HTR-8/SVneo (cell line): ENCODE data around the gene KCNC2.
"Not testable (repeated sequence)": the region's sequence is repeated elsewhere in the genome, so short reads cannot be mapped to it uniquely, and the experiment has no call there.

ENCODE experiments used
- DNase-seq: peaks from one replicate; pipeline ENCODE4 v3.0.0; 2011; ENCODE audit warnings: low spot score, mixed read lengths; ENCODE audit not compliant: insufficient read length
- FAIRE-seq: peaks from 2 replicates; lab custom pipeline; 2011; peaks lifted over from hg19 to GRCh38; lab: Jason Lieb, UNC

The KCNC2 gene

DNA sequence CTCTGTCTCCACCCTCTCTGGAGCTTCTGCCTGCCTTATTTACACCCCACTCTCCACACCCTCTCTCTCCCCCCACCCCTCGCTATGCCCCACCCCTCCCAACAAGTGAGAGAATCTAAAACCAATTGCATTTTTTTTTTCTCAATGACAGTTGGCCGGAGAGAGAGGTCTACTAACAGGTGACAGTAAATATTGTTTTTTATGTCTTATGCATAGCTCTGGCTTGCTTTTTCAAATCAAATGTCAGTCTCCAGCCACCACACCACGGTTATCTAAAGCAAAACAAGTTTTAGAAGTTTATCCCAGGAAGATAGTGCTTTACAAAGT, at the start of gene KCNC2:
Gene KCNC2 (minus strand): TSS at position 28 of the 327 bp plus-strand sequence.
- DNase-seq (no peak), FAIRE-seq (no peak)

DNA sequence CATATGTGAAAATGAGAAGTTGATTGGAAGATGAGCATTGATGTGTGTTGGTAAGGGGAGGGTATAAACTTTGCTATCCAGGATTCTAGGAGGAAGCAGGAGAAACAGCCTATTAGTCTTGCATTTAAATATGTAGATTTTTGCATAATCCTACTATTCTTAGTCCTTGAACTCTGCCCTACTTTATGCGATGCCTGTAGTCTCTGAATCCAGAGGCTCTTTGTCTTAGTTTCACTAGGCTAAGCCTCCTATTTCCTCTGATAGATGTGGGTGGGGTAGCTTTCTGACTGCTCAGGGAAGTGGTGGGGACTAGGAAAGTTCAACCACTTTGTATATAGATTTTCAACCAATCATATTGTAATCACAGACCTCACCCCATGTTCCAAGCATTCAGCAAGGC, 49.5 kb upstream of the KCNC2 start:
- FAIRE-seq (no peak), DNase-seq (no peak)

DNA sequence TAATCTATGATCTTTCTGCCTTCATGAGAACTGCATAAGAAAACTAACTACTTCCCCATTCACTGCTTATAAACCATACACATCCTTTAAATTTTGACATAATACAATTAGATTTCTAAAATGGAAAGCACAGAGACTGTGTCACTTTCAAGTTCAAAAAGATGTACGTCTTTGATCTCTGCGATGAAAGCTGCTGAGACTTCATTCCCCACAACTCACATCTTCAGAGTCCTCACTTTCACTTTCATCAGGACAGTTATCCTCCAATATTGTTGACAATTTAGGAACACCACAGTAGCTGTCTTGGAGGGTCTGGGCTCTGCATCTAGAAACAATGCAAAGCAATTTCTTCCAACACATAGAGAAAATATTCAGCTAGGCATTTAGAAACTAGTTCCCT, 47.9 kb upstream of the KCNC2 start:
- FAIRE-seq, result no peak
- no peak for DNase-seq

DNA sequence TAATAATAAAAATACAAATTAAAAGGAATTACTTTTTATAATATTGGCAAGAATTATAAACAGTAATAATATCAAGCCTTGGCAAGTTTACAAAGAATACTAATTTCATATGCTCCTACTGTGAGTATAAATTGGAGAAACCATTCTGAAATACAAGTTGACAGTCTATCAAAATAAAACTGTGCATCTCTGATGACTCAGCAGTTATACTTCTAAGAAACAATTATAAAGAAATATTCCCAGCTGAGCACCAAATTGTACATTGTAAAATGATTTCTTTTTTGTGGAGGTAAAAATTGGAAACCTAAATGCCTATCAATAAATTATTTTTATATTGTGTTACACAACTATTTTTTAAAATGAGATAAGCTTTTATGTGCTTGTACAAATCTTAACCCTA, 35.5 kb upstream of the KCNC2 start:
- DNase-seq (no peak), FAIRE-seq (no peak)

DNA sequence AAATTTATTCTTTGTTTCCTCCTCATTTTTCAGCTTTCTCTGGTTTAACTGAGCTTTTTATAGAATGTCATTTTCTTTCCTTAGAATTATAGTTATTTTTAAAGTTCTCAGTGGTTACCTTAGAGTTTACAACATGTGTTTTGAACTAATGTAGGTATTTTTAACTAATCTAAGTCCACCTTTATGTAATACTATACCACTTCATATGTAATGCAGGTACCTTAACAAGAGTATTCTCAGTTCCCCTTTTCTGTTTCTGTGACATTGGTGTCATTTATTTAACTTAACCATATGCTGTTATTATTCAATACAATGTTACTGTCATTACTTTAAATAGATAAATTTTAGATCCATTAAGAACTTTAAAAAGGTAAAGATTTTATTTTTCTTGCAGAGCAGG, 30.3 kb upstream of the KCNC2 start:
- FAIRE-seq (no peak), DNase-seq (no peak)

DNA sequence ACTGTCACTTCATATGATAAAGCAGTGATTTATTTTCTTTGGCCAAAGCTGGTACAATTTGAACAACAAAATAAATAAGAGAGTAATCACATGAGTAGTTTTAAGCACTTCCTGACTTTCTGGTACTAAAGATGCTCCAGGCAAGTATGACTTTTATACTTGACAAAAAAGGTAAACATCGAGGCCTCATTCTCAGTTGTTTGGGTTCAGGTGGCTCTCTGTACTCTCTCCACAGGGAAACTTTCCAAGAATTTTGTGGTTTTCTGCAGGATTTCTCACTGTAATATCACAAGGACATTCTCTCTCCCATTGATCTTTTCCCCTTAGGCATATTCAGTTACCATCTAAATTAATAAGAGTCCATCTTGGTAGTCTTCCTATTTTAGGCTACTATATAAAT, 26.6 kb upstream of the KCNC2 start:
- DNase-seq, result peak; percentile 5

DNA sequence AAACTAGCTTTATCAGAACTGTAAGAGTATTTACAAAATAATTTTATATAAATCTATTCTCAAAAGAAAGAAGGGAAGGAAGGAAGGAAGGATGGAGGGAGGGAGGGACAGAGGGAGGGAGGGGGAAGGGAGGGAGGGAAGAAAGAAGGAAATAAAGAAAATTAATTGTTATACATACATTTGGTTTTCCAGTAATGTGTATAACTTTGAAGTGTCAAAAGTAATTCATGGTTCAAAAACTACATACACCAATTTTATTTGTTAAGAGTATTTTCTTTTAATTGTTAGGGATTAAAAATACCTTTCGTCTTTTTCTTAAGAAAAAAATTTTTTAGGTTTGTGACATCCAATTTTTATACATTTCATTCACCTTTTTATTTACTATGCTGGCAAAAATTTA, 17.5 kb upstream of the KCNC2 start:
- FAIRE-seq (no peak), DNase-seq (no peak)

More for the DNA sequence above, 26.6 kb upstream of the KCNC2 start:
- FAIRE-seq, result no peak

DNA sequence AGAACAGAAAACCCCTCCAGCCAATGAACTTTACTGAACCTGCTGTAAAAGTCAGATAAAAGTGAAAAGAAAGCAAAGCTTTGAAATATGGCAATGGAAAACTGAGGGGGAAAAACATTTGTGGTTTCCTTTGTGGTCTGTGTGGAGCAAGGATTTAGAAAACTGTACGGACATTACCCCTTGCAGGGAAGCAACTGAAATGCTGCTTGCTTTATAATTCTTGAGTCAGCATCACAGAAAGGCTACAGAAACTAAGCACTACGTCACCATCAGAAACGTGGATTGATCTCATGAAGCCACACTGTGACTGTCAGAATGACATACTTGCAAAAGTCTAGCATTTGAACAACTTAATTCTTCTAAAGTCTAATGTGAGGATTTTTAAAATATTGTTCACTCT, 2.4 kb upstream of the KCNC2 start:
- DNase-seq, result no peak
- FAIRE-seq, result no peak

DNA sequence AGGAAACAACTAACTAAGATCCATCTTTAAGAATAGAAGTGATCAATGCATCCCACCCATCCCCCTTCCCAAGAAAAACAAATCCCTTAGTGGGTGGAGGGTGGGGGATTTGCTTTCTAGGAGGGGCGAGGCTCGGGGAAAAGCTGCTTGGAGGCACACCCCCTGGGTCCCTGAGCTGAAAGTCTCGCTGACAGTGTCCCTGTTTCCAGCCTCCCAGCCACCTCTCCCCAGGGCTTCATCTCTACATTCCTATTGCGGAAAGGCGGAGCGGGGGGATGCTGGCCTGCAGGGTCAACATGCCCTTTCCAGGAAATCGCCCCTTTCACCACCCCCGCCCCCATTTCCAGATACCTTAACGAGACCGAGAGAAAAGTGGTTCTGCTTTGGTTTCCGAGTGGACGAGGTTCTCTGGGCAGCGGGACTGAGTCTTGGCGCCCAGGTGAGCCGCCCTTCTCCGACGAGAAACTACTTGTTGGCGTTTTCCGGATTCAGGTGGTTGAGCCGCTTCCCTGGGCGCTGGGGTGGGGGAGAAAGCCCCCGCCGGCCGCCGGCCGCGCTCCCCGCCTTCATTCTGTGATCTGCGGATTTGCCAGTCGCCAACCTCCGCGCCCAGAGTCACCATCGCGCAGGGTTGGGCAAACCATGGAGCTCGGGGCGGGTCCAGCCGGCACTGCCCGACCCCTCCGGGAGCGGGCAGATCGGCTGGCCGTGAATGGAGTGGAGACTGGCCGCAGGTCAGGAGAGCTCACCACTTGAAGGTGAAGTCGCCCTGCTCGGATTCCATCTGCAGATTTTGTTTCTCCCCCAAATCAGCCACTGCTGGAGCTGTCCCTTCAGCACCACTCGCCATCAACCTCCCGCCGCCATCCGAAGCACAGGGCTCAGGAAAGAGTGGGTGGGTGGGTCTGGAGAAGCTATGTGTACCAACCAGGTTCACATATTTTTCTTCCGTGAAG, 505 bp downstream of the KCNC2 start:
- DNase-seq, result peak; percentile 39
- FAIRE-seq, result no peak

DNA sequence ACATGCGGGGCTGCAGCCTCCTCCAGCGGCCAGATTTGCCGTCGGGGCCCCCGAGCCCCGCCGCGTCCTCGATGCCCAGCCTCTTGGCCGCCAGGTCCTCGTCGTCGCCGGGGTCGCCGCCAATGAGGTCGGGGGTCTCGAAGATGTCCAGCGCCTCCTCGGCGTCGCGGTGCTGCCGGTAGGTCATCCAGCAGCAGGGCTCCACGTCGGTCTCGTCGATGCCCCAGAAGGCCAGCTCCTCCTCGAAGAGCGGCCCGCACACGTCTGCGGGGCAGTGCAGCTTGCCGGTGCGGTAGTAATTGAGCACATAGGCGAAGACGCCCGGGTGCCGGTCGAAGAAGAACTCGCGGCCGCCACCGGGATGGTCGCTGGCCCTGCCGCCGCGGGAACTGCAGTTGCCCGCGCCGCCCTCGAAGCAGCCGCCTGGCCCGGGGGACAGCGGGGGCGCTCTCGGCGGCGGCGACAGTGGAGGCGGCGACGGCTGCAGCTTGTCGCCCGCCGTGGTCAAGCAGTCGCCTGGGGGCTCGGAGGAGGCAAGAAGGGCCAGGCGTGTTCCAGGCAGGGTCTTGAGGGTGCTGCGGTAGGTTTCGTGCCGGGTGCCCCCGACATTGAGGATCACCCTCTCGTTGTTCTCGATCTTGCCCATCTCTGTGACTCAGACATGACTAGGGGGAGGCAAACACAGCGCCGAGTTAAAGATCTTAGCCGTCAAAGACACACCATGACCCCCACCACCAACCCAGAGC, 2.1 kb downstream of the KCNC2 start:
- no peak for DNase-seq
- no peak for FAIRE-seq

DNA sequence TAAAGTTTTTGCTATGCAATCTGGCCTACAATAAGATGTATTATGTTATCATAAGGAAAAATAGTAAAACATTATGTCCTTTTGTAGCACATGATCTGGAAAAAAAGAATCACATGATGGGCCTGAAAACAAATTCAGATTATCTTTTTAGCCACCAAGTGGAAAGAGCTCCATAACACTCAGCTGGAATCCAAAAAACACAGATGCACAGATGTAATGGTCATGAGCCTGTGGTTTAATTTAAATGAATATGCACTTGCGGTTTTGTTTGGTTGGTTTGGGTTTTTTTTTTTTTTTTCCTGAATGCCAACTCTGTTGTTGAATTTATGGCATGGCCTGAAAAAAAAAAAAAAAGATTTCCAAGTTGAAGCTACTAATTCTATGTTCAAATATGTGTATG, 4.1 kb downstream of the KCNC2 start:
- DNase-seq, result no peak
- no peak for FAIRE-seq

DNA sequence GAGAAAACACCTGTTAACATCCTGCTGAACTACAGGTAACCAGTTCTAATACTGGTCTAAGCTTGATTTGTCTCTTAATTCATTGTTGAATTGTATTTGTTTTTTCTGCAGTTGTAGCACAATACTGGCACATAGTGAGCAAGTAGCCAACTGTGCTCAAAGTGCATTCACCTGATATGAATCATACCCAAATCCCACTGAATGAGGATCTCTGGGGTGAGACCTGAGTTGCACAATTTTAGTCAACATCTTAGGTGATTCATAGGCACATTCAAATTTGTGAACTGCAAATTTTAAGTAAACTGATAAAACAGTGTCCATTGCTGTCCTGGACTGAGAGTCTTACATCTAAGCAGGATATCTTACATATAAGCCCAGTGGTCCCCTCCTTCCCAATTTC, 12.8 kb downstream of the KCNC2 start:
- no peak for FAIRE-seq
- DNase-seq, result no peak

DNA sequence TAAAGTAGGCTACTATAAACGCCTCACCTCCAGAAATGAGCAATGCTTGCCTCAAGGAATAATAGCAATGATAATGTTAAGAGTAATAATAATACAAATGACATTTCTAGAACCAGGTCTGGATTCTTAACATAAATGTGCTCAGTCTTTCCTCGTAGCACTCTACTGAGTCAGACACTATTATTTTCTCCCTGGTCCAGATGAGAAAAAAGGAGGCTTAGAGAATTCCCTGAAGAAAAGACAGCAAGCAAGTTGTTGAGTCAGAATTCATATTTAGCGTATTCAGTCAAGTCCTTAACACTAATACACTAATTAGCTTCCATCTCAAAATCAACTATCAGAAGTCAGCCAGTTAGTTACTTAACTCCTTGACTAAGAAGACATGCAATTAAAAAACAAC, 13.2 kb downstream of the KCNC2 start:
- FAIRE-seq (no peak), DNase-seq (no peak)

DNA sequence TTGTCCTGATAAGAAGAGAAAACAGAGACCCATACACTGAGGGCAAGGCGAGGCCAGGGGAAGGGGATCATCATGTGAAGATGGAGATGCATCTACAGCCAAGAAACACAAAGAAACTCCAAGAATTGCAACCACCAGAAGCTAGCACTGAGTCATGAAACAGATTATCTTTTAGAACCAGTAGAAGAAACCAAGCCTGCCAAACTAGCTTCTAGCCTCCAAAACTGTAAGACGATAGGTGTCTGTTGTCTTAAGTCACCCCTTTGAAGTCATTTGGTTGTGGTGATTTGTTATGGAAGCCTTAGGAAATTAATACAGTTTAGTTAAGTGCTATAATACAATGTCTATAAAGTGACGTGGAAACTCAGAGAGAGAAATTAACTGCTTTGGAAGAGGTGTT, 15.4 kb downstream of the KCNC2 start:
- no peak for DNase-seq
- no peak for FAIRE-seq

DNA sequence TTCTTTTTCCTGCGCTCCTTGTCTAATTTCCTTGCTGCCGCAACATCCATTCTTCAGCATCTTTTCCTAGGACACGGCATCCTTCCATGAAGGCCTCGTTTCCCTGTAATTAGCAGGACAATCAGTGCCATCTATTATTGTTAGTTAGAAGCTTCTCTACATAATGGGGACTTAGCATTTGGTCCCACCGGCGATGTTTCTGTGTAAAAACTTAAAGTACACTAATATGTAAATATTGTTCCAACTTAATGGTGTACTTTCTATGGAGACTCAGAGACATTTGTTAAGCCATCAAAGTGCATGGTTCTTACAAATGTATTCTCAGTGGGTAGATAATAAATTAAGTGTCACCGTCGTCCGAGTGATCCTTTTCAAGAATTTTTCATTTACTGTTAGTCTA, 17.4 kb downstream of the KCNC2 start:
- no peak for FAIRE-seq
- no peak for DNase-seq

DNA sequence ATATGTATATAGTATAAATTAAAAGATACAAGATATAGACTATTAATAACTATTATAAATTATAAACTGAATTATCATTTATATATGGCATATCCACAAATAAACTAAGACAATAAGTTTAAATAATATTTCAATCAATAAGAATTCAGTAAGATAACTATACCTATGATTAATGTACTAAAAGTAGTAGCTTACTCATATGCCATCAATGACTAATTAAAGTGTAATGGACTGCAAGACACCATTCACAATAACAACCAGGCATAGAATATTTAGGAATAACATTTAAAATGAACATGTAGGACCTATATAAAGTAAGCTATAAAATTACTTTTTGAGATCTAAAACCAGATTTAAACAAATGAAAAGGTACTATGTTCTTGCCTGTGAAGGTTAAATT, 18.8 kb downstream of the KCNC2 start:
- FAIRE-seq (no peak), DNase-seq (no peak)

DNA sequence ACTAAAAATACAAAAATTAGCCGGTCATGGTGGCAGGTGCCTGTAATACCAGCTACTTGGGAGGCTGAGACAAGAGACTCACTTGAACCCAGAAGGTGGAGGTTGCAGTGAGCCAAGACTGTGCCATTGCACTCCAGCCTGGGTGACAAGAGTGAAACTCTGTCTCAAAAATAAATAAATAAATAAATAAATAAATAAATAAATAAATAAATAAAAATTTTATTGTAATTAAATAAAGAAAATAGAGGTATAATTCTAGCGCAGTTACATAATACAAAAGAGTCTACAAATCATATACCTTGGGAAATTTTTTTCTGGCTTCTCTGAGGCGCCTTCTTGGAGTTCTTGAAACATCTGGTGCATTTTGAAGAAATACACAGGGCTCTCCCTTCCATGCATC, 23.8 kb downstream of the KCNC2 start:
- not testable (repeated sequence) for FAIRE-seq, DNase-seq

DNA sequence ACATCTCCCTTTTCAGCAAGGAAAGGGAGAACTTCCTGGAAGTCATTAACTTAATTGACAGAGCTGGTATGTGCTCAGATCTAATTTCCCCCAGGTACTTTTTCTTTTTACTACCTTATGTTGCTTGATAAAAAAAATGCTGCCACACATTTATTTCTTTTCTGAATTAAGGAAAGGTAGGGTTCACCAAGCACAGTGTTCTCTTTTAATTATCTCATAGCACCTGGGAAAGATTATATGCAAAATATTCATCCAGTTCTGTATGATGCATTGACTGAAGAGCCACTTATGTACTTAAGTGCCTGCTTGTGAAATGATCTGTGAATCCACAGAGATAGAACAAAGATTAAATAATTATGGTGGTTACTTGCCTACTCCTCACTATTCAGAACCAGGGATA, 25.1 kb downstream of the KCNC2 start:
- FAIRE-seq, result no peak

DNA sequence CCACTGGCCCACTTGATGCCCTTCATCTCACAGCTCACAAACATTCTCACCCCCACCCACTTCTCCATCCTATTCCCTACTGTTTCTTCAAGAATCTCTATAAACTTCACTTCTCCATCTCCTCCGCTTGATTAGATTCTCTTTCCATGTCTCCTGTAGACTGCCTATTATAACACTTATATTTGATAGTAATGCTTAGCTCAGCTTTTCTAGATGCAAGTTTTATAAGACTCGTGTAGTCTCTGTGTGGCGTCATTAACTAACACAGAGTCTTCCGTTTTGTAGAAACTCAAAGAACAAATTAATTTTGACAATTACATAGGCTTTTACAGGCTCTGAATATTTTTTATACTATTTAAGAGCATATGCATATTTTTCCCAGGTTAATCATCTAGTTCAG, 25.7 kb downstream of the KCNC2 start:
- FAIRE-seq (no peak), DNase-seq (no peak)

More for the DNA sequence above, 25.1 kb downstream of the KCNC2 start:
- no peak for DNase-seq

DNA sequence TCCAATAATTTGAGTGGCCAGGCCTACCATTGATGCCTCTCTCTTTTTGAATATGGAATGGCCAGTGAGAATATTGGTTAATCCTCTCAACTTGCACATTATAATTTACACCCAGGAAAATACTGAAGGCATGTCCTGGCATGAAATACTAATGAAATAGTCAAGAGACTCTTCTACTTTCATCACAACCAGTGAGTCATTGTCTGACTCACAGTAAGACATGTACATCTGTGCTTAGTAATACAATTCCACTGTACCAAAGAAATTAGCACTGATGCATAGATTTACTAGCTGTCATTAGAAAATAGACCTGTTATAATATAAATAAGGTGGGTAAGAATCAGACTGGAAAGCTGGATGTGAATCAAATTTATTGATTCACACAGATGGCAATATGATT, 31.6 kb downstream of the KCNC2 start:
- no peak for FAIRE-seq

DNA sequence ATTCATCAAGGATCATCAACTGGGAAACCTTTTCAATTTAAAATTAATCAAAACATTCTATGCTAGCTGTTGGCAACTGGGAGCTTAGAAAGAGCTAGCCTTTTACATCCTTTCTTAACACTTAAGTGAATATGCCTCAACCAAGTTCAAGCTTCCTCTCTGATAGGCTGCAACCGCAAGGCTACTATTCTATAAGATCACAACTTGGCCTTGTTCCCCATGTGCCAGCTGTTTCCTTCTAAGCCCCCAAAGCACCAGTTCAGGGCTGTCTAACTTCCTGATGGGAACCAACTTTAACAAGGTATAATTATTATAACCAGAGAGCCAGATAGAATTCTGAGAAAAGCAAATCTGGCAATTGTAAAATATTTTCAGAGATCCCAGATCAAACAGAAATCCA, 37.0 kb downstream of the KCNC2 start:
- no peak for FAIRE-seq
- DNase-seq, result no peak

More for the DNA sequence above, 31.6 kb downstream of the KCNC2 start:
- DNase-seq, result peak; percentile 61
